Ovary (tissue), 3 donors: ENCODE data around the gene PAM.

Experiments used
- EP300 ChIP-seq: sonication (generic); formaldehyde crosslinking; IDR thresholded peaks from one replicate; pipeline ENCODE4 v1.6.1; 2017; ENCODE audit warnings: antibody characterized with exemption
- POLR2A ChIP-seq: fragments of 450-650 bp; IDR thresholded peaks from one replicate; pipeline ENCODE4 v1.6.1; 2017; ENCODE audit warnings: antibody characterized with exemption, mild to moderate bottlenecking, moderate library complexity
- TF ChIP-seq, protein P1 (sequence below), 3 donors: fragments of 450-650 bp in 2 of 3; fragments of 200-600 bp in 1 of 3; IDR thresholded peaks; one replicate each; pipeline versions ENCODE4 v1.5.1 to v1.8.0; 2016 to 2022; ENCODE audit warnings: antibody characterized with exemption in 3 of 3, mild to moderate bottlenecking in 1 of 3
- donor health status: DM: no; HTN: no; CAD: no.

DNA sequence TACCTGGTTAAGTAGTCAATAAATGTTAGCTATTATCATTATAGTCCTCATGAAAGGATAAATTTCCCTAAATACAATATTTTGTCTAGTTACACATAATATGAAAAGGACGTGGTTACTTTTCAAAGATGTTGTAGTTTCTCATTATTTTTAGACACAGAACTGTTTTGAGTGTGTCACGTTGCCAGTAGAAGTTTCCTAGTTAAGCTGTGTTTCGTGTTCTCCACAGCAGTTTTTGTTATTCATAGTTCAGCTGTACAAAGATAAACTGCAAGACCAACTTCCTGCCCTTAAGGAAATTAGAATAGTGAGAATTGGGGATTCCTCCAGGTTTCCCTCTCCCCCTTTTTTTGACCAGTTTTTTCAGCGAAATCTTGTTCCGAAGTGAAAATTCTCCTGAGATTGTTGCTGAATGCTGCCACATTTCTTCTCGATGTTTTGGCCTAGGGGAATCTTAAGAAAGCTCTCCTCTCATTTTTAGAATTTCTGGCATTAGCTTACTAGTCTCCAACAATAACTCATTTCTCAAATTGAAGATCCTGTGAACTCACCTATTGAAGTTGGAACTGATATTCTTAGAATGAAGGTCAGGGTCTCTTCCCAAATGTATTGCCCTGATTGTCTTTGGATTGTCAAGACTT, 176.1 kb downstream of the PAM start:
- TF ChIP-seq, protein P1, sequence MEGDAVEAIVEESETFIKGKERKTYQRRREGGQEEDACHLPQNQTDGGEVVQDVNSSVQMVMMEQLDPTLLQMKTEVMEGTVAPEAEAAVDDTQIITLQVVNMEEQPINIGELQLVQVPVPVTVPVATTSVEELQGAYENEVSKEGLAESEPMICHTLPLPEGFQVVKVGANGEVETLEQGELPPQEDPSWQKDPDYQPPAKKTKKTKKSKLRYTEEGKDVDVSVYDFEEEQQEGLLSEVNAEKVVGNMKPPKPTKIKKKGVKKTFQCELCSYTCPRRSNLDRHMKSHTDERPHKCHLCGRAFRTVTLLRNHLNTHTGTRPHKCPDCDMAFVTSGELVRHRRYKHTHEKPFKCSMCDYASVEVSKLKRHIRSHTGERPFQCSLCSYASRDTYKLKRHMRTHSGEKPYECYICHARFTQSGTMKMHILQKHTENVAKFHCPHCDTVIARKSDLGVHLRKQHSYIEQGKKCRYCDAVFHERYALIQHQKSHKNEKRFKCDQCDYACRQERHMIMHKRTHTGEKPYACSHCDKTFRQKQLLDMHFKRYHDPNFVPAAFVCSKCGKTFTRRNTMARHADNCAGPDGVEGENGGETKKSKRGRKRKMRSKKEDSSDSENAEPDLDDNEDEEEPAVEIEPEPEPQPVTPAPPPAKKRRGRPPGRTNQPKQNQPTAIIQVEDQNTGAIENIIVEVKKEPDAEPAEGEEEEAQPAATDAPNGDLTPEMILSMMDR (IDR thresholded peaks at IDR 0.05), result no peak
- TF ChIP-seq POLR2A (no peak), EP300 (no peak)
